Measurements from ENCODE around the gene CBLC.

- TF ChIP-seq CTCF (IDR thresholded peaks at IDR 0.05) (peak; percentile 86 to 91 (median 90)), POLR2A (IDR thresholded peaks at IDR 0.05) (no peak), POLR2AphosphoS5 (IDR thresholded peaks at IDR 0.05; ENCODE audit: insufficient read depth in 1 of 2, low read depth in 1 of 2) (peak; percentile 39 to 54)
Observed at GRCh38 chr19:44770550-44771257, 7.0 kb upstream of the CBLC start.
